ENCODE data around the gene DBT.

DNA sequence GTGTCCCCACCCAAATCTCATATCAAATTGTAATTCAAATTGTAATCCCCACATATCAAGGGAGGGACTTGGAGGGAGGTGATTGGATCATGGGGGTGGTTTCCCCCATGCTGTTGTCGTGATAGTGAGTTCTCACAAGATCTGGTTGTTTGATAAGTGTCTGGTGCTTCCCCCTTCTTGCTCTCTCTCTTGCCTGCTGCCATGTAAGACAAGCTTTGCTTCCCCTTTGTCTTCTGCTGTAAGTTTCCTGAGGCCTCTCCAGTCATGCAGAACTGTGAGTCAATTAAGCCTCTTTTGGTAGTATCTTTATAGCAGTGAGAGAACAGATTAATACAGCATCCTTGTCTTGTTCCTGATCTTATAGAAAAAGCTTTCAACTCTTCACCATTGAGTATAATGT, 65.1 kb downstream of the DBT start:
- TF ChIP-seq, protein P1, sequence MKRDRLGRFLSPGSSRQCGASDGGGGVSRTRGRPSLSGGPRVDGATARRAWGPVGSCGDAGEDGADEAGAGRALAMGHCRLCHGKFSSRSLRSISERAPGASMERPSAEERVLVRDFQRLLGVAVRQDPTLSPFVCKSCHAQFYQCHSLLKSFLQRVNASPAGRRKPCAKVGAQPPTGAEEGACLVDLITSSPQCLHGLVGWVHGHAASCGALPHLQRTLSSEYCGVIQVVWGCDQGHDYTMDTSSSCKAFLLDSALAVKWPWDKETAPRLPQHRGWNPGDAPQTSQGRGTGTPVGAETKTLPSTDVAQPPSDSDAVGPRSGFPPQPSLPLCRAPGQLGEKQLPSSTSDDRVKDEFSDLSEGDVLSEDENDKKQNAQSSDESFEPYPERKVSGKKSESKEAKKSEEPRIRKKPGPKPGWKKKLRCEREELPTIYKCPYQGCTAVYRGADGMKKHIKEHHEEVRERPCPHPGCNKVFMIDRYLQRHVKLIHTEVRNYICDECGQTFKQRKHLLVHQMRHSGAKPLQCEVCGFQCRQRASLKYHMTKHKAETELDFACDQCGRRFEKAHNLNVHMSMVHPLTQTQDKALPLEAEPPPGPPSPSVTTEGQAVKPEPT (CRISPR knock-in tag; IDR thresholded peaks at IDR 0.05; ENCODE audit: low read depth), result no peak
- no peak for TF ChIP-seq POLR2AphosphoS5 (IDR thresholded peaks at IDR 0.05; ENCODE audit: low read depth, low read length)
- no peak for TF ChIP-seq ATF1 (CRISPR knock-in tag; IDR thresholded peaks at IDR 0.05)
- TF ChIP-seq, protein P2, sequence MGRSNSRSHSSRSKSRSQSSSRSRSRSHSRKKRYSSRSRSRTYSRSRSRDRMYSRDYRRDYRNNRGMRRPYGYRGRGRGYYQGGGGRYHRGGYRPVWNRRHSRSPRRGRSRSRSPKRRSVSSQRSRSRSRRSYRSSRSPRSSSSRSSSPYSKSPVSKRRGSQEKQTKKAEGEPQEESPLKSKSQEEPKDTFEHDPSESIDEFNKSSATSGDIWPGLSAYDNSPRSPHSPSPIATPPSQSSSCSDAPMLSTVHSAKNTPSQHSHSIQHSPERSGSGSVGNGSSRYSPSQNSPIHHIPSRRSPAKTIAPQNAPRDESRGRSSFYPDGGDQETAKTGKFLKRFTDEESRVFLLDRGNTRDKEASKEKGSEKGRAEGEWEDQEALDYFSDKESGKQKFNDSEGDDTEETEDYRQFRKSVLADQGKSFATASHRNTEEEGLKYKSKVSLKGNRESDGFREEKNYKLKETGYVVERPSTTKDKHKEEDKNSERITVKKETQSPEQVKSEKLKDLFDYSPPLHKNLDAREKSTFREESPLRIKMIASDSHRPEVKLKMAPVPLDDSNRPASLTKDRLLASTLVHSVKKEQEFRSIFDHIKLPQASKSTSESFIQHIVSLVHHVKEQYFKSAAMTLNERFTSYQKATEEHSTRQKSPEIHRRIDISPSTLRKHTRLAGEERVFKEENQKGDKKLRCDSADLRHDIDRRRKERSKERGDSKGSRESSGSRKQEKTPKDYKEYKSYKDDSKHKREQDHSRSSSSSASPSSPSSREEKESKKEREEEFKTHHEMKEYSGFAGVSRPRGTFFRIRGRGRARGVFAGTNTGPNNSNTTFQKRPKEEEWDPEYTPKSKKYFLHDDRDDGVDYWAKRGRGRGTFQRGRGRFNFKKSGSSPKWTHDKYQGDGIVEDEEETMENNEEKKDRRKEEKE (IDR thresholded peaks at IDR 0.05), result no peak
- TF ChIP-seq, protein P3, sequence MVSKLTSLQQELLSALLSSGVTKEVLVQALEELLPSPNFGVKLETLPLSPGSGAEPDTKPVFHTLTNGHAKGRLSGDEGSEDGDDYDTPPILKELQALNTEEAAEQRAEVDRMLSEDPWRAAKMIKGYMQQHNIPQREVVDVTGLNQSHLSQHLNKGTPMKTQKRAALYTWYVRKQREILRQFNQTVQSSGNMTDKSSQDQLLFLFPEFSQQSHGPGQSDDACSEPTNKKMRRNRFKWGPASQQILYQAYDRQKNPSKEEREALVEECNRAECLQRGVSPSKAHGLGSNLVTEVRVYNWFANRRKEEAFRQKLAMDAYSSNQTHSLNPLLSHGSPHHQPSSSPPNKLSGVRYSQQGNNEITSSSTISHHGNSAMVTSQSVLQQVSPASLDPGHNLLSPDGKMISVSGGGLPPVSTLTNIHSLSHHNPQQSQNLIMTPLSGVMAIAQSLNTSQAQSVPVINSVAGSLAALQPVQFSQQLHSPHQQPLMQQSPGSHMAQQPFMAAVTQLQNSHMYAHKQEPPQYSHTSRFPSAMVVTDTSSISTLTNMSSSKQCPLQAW (CRISPR knock-in tag; IDR thresholded peaks at IDR 0.05), result no peak
- TF ChIP-seq ZNF766 (CRISPR knock-in tag; IDR thresholded peaks at IDR 0.05; ENCODE audit: borderline replicate concordance), result no peak
- no peak for TF ChIP-seq ZNF232 (CRISPR knock-in tag; IDR thresholded peaks at IDR 0.05; ENCODE audit: borderline replicate concordance)
- no peak for TF ChIP-seq TCF12 (IDR thresholded peaks at IDR 0.05)
- no peak for TF ChIP-seq TCF12 (CRISPR knock-in tag; IDR thresholded peaks at IDR 0.05)
